PFSK-1 (cell line): Measurements from ENCODE around the gene POU6F2.

Experiments used
- POLR2AphosphoS5 ChIP-seq: IDR thresholded peaks from 2 replicates; pipeline ENCODE4 v1.6.1; 2012; ENCODE audit warnings: low read depth, mild to moderate bottlenecking, control low read depth, low read length, moderate library complexity
- TF ChIP-seq, protein P1 (sequence below), 2 experiments: IDR thresholded peaks; 2 replicates each; pipeline versions ENCODE4 v1.6.1 to v1.8.0; 2011 to 2012; ENCODE audit warnings: low read depth in 2 of 2, low read length in 2 of 2, control low read depth in 1 of 2, inconsistent platforms in 1 of 2, mild to moderate bottlenecking in 1 of 2, moderate library complexity in 1 of 2; ENCODE audit not compliant: insufficient read depth in 1 of 2

DNA sequence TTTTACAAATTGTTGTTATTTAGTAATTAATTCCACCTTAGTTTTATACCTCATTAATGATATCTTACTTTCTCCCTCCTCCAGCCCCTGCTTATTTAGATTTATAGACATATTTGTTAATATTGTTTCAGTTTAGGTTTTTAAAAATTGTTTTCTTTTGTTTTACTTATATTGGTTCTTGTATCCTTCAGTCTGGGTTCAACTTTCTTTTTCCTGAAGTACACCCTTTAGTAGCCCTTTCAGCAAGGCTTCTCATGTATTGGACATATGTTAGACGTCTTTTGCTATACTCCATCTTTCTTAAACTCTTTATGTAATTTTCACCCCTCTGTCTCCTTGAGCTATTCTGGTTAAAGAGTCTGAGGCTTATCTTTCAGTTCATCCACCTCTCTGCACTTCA is 12.8 kb upstream of the POU6F2 start:
- TF ChIP-seq, protein P1, sequence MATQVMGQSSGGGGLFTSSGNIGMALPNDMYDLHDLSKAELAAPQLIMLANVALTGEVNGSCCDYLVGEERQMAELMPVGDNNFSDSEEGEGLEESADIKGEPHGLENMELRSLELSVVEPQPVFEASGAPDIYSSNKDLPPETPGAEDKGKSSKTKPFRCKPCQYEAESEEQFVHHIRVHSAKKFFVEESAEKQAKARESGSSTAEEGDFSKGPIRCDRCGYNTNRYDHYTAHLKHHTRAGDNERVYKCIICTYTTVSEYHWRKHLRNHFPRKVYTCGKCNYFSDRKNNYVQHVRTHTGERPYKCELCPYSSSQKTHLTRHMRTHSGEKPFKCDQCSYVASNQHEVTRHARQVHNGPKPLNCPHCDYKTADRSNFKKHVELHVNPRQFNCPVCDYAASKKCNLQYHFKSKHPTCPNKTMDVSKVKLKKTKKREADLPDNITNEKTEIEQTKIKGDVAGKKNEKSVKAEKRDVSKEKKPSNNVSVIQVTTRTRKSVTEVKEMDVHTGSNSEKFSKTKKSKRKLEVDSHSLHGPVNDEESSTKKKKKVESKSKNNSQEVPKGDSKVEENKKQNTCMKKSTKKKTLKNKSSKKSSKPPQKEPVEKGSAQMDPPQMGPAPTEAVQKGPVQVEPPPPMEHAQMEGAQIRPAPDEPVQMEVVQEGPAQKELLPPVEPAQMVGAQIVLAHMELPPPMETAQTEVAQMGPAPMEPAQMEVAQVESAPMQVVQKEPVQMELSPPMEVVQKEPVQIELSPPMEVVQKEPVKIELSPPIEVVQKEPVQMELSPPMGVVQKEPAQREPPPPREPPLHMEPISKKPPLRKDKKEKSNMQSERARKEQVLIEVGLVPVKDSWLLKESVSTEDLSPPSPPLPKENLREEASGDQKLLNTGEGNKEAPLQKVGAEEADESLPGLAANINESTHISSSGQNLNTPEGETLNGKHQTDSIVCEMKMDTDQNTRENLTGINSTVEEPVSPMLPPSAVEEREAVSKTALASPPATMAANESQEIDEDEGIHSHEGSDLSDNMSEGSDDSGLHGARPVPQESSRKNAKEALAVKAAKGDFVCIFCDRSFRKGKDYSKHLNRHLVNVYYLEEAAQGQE (IDR thresholded peaks at IDR 0.05; ENCODE audit: insufficient read depth in 1 of 2, low read depth in 2 of 2, low read length in 2 of 2), result no peak
- no peak for TF ChIP-seq POLR2AphosphoS5
